ENCODE measurements around the gene TBC1D10A.

Gene TBC1D10A

GRCh38 chr22:30265131-30265720 is 61.5 kb downstream of the TBC1D10A start:
- DNase-seq, result no peak

DNA sequence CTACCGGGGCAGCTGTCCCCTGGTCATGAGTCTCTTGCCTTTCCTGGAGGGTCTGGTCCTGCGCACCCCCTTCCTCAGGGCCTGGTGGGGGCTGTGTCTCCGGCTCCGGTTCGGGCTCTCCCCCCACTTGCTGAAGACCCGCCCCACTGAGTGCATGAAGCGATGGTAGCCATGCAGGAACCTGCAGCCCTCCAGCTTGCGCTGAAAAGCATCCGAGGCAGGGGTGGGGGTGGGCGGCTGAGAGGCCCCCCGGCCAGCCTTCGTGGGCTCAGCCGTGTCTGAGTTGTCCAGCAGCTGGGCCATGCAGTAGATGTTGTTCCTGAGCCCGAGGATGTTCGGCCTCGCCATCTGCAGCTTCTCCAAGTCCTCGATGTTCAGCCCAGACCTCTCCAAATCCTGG is 62.9 kb downstream of the TBC1D10A start:
- DNase-seq, result no peak

GRCh38 chr22:30262917-30263741 is 63.6 kb downstream of the TBC1D10A start:
- peak; percentile 70 to 83 for DNase-seq

- DNase-seq, result no peak
Measured at GRCh38 chr22:30262112-30262511, 64.6 kb downstream of the TBC1D10A start.

- DNase-seq, result no peak
Measured at GRCh38 chr22:30261134-30261533, 65.6 kb downstream of the TBC1D10A start.

DNA sequence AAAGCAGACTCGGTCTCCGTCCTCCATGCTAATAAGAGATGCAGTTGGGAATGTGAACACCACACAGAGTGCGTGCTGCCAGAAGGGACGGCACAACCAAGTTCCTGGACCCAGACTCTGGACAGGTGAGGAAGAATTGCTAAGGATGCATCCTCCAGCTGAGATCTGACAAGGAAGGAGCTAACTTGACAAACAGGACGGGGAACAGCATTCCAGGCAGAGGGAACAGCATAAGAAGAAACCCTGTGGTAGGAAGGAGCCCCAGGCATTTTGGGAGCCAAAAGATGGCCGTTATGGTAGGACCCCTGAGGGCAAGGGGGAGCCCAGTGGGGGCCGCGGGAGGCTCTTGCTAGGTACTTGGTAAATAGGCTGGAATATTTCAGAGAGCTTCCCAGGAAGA is 66.1 kb downstream of the TBC1D10A start:
- no peak for DNase-seq

GRCh38 chr22:30260276-30260675 is 66.5 kb downstream of the TBC1D10A start:
- DNase-seq, result no peak

GRCh38 chr22:30254314-30254713 is 72.4 kb downstream of the TBC1D10A start:
- no peak for DNase-seq

GRCh38 chr22:30253205-30253852 is 73.4 kb downstream of the TBC1D10A start:
- no peak for DNase-seq

GRCh38 chr22:30252411-30253204 is 74.1 kb downstream of the TBC1D10A start:
- DNase-seq, result no peak

- DNase-seq, result no peak
Measured at GRCh38 chr22:30251711-30252110, 75.0 kb downstream of the TBC1D10A start.

DNA sequence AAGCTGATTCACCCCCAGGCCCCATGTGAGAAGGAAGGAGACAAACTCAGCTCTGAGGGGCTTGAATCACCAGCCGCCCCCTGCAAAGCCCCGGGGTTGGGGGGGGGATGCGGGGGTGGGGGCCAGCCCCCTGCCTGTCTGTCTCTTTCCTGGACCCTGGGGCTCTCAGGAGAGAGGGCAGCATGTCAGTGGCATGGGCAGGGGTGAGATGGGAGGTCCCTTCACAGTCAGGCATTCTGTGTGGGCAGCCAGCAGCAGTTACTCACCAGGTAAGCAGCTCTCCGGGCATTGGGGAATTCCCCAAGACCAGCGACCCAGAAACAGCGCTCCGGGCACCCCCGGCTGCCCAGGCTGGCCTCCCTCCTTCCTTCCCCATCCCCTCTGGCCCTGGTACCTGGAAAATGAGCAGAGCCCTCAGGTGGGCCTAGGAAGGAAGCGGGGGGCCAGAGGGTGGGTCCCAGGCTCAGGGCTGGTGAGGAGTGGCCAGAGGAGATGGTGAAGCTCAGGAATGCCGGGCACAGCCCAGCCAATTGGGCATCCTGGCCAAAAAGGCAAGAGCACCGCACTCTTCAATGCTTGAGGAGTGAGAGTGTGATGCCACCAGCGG is 76.0 kb downstream of the TBC1D10A start:
- DNase-seq, result peak in 1 of 2 experiments; percentile 34

- DNase-seq, result no peak
Measured at GRCh38 chr22:30250039-30250565, 76.6 kb downstream of the TBC1D10A start.

- no peak for DNase-seq
Measured at GRCh38 chr22:30249049-30250038, 77.4 kb downstream of the TBC1D10A start.

- DNase-seq, result no peak
Measured at GRCh38 chr22:30248484-30248883, 78.3 kb downstream of the TBC1D10A start.

DNA sequence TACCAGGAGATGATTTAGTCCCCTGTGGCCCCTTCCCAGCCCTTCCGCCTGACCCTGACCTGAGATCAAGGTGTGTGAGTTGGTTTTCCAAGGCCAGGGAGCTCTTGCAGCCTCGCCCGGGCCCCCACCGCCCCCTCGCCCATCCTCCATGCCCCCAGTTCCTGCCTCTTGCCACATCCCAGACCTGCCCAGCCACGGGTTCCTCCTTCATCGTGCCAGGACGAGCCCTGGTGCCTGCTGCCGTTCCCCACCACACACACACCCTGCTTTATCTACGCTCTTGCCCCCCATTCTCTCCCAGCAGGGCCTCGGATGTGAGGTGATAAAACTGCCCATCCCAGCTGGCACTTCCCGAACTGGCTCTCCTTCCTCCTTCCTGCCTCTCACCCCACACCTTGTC is 78.8 kb downstream of the TBC1D10A start:
- DNase-seq, result no peak

- DNase-seq, result no peak
Measured at GRCh38 chr22:30247561-30247960, 79.2 kb downstream of the TBC1D10A start.

- DNase-seq, result no peak
Measured at GRCh38 chr22:30246814-30247376, 79.8 kb downstream of the TBC1D10A start.

GRCh38 chr22:30245985-30246813 is 80.5 kb downstream of the TBC1D10A start, which contains the start of gene LIF:
TSS of gene LIF (minus strand) at chr22:30246759. CDS start at chr22:30246695, 64 bp downstream.
- peak; percentile 63 for DNase-seq

Measured in stimulated activated CD4-positive, alpha-beta T cell treated with anti-CD3 and anti-CD28 coated beads, Interleukin-4, amount 100 ng/mL, for 4 hours (primary cell).